GM18858 (cell line): ENCODE results near the gene ANGEL2.

Source experiments
- ATAC-seq: cut with Tn5 transposase; IDR thresholded peaks from one replicate; pipeline ENCODE4 v1.9.1; 2021; ENCODE audit not compliant: unreplicated experiment

ANGEL2 gene

DNA sequence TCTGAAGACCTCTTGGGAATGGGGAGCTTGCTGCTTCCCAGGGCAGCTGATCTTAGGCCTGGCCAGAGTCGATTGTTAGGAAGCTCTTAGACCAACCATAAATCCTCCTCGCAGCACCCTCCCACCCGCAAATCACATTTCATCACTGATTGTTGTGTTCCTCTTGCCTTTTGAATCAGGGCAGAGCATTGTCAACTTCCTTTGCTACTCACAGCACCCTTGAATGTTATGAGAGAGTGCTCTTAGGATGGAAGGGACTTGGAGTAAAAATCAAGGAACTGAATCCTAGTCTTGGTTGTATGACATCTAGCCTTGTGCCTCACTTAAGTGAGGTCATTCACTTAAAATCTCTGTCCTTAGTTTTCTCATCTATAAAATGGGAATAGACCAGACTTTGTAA, 62.3 kb downstream of the ANGEL2 start:
- ATAC-seq, result no peak

DNA sequence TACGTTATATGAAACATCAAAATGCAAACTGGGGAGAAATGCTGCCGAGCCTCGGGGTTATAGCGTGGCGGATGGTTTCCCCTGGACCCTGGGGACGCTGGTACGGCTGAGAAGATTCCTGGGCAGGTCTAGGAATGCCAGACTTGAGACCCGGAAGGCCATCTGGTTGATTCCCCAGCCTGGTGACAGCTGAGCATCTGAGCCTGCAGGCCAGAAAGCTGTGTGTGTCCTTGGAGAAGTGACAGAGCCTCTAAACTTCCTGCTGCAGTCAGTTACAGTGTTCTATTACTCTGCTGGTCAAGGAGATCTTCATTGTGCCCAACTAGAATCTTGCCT, 63.1 kb downstream of the ANGEL2 start:
- no peak for ATAC-seq

DNA sequence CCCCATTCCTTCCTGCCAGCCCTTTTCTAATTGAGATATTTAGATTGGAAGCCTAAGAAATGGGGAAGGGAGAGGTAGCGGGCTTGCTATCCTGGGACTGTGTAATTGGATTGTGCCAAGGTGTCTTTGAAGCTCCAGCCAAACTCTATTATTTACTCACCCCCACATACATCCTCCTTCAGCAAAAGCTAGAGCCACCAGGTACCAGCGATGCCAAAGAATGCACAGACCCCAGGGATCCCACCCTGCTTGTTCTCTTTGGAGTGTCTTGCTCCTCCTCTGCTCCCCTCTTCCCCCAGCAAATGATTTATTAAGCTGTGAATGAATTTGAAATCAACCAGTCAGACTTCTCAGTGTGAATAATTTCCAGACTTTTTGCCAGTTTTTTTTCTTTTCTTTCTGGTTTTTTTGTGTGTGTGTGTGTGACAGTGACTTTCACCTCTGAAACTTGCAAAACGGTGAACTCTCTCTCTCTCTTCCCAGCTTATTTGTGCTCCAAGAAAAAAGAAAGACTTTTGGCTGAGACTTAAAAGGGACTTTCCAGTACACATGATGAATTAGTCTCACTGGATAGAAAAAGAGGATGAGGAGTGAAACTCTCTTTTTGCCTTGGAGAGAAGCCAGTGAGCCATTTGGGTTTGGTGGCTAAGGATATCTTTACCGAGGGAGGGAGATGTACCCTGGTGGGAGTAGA, 63.6 kb downstream of the ANGEL2 start:
- ATAC-seq, result no peak

DNA sequence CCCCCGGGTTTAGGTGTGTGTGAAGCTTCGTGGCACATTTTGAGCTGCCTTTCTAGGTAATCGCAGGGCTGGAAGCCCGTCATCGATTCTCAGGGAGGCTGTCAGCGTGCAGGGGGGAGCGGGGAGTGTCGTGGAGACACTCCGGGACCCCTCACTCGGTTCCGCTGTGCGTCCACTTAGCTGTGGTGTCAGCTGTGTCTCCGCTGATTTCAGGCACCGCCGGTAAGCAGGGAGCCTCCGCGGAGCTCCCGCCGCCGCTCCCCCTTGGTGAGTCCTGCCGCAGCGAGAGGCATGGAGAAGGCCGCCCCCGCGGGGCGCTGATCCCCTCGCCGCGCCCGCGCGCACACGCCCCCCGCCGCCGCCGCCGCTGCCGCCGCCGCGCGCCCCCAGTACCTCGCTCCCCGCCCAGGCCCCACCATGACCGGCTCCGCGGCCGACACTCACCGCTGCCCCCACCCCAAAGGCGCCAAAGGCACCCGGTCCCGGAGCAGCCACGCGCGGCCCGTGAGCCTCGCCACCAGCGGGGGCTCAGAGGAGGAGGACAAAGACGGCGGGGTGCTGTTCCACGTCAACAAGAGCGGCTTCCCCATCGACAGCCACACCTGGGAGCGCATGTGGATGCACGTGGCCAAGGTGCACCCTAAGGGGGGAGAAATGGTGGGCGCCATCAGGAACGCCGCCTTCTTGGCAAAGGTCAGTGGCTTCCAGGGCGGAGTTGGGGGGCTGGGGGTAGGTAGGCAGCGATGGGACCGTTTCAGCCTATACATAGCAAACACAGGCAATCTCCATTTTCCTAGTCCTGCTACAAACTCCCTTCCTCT, 64.3 kb downstream of the ANGEL2 start:
- ATAC-seq, result no peak

DNA sequence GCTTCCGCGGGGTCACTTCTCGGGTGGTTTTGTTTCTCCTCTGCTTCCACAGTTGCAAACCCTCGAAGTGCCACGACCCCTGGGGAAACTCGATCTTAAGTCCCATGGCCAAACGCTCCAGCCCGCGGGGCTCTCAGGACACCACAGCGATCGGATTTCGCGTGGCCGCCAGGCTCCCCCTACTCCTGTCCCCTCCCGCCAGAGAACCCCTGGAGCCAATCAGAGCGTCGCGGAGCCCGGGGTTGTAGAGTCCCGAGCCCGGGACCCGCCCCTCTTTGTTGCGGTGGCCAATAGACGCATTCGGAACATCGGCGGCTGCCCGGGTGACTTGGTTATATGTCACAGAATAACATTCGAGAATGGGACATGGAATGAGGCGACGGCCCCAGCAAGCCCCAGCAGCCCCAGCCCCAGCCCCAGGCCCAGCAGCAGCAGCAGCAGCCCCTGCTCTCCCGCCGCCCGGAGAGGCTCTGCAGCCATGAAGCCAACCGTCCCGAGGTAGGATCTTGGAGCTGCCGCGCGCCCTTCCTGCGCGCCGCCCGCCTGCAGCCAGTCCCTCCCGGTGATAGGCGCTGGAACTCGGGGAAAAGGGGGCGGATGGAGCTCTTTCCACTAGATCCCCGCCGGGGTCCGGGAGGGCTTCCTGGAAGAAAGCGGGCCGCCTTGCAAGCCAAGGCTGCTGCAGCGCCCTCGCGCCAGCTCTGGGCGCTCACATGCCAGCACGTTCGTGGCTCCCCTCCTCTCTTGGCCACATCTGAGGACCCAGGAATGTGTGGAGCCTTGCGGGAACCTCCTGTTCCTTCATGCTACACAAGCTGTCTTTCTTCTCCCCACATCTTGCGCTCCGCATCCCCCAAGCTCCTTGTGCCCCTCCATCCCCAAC, 65.2 kb downstream of the ANGEL2 start, which contains the start of gene VASH2:
VASH2 (plus strand) TSS at position 299 of the 883 bp plus-strand sequence. CDS start 1,002 bp downstream, outside the sequence.
- ATAC-seq, result peak; percentile 92

DNA sequence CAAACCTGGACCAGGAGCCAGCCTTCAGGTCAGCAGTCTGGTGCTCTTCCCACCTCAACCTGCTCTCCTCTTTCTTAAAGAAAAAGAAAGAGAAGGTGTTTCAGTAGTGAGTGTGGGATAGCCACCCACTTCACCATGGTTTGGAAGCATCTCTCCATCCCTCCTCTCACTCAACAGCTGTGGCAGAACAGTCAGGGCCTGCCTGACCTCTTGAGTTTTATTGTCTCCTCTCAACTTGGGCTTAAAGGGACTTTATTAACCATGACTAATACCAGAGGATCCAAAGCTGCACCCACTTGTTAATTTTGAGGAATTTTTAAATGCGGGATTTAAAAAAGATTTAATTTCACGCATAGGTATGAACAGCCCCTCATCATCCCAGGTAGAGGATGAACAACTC, 65.9 kb downstream of the ANGEL2 start:
- no peak for ATAC-seq

DNA sequence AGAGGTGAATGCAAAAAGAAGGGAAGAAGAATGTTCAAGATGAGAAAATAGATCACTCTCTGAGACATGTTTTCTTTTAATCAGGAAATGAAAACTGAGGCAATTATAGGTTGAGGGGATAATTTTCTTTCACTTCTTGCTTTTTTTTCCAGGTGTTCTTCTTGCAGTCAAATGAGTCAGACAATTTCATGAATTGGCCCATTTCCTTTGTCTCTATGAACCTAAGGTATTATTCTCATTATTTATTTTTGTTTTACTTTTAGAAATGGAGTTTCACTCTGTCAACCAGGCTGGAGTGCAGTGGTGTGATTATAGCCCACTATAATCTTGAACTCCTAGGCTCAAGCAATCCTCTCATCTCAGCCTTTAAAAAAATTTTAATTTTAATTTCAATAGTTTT, 68.8 kb downstream of the ANGEL2 start:
- ATAC-seq, result no peak

DNA sequence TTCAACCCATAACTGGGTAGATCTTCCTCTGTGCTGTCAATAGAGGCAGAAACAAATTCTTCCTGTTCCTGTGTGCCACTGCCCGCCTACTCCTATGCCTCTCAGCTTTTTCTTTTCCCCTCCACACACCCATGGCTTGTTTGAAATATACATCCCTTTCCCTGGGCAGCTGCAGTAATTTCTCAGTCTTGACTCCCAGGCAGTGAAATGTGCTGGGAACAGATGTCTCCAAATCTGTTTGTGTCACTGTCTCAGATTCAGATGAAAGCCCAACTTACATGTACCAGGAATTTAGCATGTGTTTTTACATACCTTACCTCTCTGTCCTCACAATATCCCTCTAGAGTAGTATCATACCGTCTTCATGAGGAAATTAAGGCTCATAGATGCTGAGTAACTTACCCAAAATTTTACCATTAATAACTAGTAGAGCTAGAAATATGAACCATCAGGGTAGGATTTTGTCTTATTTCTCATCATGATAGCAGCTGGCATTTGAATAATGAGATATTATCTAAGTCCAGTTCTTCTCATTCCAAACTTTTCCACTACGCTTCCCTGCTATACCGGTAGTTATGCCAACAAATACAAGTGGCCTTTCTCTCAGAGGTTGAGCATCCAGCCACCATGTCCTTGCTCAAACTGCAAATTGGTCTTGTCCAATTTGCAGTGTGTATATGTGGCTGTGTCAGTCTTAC, 70.1 kb downstream of the ANGEL2 start:
- no peak for ATAC-seq

DNA sequence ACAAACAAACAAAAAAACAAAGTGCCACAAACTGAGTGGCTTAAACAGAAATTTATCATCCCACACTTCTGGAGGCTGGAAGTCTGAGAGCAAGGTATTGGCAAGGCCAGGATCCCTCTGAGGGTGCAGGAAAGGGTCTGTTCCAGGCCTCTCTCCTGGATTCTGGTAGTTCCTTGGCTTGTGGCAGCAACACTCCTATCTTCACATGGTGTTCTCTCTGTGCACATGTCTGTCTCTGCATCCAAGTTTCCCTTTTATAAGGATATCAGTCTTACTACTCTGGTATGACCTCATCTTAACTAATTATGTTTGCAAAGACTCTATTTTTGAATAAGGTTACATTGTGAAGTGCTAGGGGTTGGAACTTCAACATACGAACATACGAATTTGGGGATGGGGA, 70.6 kb downstream of the ANGEL2 start:
- no peak for ATAC-seq

DNA sequence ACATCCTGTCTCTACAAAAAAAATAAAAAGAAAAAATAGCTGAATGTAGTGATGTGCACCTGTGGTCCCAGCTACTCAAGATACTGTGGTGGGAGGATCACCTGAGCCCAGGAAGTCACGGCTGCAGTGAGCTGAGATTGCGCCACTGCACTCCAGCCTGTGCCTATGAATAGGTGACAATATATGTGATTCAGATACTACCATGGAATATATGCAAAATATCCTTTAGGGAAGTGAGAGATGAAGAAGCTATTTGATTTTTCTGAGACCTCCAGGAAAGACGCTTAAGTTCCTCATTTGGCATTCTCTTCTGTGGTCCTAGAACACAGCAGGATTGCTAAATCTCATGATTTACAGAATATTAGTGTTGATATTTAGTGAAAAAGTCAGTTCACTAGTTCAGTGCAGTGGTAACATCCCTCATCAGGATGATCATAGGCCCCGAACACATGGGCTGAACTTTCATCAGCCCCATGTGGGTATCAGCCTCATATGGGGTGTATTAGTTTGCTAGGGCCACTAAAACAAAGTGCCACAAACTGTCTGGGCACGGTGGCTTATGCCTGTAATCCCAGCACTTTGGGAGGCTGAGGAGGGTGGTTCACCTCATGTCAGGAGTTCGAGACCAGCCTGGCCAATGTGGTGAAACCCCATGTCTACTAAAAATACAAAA, 71.3 kb downstream of the ANGEL2 start:
- peak; percentile 65 for ATAC-seq

DNA sequence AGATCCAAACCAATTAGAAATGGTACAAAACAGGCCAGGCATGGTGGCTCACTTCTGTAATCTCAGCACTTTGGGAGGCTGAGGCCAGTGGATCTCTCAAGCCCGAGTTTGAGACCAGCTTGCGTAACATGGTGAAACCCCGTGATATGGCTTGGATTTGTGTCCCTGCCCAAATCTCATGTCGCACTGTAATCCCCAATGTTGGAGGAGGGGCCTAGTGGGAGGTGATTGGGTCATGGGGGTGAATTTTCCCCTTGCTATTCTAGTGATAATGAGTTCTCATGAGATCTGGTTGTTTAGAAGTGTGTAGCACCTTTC, 72.3 kb downstream of the ANGEL2 start:
- no peak for ATAC-seq

DNA sequence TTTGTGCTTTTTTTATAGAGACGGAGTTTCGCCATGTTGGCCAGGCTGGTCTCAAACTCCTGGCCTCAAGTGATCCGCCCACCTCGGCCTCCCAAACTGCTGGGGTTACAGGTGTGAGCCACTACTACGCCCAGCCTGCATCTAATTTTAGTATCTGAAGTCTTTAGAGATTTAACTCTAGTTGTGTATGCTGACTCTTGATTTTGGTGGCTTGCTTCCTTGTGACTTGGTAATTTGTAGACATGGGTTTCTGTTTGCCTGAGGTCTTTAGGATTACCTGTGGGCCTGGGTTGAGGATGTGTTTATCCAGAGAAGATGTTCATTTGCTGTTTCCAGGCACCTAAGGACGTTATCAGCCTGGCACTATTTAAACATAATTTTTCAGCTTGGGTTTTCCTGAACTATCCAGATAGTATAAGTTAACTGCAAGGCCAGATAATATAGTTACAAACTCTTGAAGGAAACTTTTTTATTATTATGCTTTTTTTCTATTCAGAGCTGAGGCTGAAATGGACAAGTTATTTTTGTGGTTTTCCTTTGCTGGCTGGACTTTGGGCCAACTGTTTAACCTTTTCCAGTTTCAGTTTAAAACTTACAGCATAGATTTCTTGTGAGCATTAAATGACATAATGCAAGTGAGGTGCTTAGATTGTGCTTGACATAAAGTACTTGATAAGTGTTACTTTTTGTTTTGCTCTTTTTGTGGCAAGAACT, 72.8 kb downstream of the ANGEL2 start:
- no peak for ATAC-seq
